Endothelial cell of umbilical vein (primary cell): Measurements from ENCODE around the gene NRXN3. TPM values are rescaled to one million over a fixed set of nuclear protein-coding genes. Genes with fewer than 3 reads are reported as not detected.

Source experiments
- BruUV-seq: library from RNA; stranded (reverse); fragments of 400-500 nt; replicated peaks from 2 replicates; lab custom pipeline; 2021; lab: Mats Ljungman, UMichigan
- CTCF ChIA-PET: fragments of 300-600, 350-600 bp; sonication (Branson Sonifier 250); formaldehyde crosslinking; loops from one replicate; lab custom pipeline; 2021; ENCODE audit warnings: antibody characterized with exemption, inconsistent platforms; lab: Charles Lee
- POLR2A ChIA-PET: fragments of 300-600, 350-600 bp; sonication (Branson Sonifier 250); formaldehyde crosslinking; loops from one replicate; lab custom pipeline; 2021; ENCODE audit warnings: antibody characterized with exemption, inconsistent platforms; lab: Charles Lee
- DNase-seq: peaks from one replicate; pipeline ENCODE4 v3.0.0-alpha.2; 2011; ENCODE audit warnings: low read depth, low spot score
- FAIRE-seq: peaks from 2 replicates; lab custom pipeline; 2011; peaks lifted over from hg19 to GRCh38; lab: Jason Lieb, UNC
- H2AFZ ChIP-seq: 2 replicates; pipeline ENCODE4 v1.6.0; 2012; ENCODE audit warnings: low read depth, low read length, control low read depth, inconsistent platforms
- H3K27ac ChIP-seq: 2 replicates; pipeline ENCODE4 v1.5.1; 2011; ENCODE audit warnings: low read depth, mild to moderate bottlenecking, control low read depth, low read length, moderate library complexity; ENCODE audit not compliant: insufficient read depth
- H3K27me3 ChIP-seq, 2 experiments: 2 replicates each; pipeline versions ENCODE4 v1.6.0 to v1.6.1; 2011; ENCODE audit warnings: low read length in 2 of 2, mixed read lengths in 1 of 2; ENCODE audit not compliant: control insufficient read depth in 2 of 2, insufficient read depth in 2 of 2
- H3K36me3 ChIP-seq, 2 experiments: 2 replicates in 1 of 2; 3 replicates in 1 of 2; pipeline ENCODE4 v1.5.1; 2011; ENCODE audit warnings: low read length in 2 of 2, mild to moderate bottlenecking in 1 of 2, moderate library complexity in 1 of 2; ENCODE audit not compliant: control insufficient read depth in 2 of 2, insufficient read depth in 2 of 2; ENCODE audit errors: extremely low read depth in 1 of 2
- H3K4me1 ChIP-seq: 3 replicates; pipeline ENCODE4 v1.5.1; 2011; ENCODE audit warnings: mild to moderate bottlenecking, low read length; ENCODE audit not compliant: control insufficient read depth, insufficient read depth; ENCODE audit errors: extremely low read depth
- H3K4me2 ChIP-seq: 2 replicates; pipeline ENCODE4 v1.6.1; 2011; ENCODE audit warnings: low read length, control low read depth, mixed read lengths; ENCODE audit not compliant: insufficient read depth
- H3K4me3 ChIP-seq, 3 experiments: fragments of 200-600 bp in 1 of 3; sonication (generic), shearing (Covaris generic) in 1 of 3; replicated peaks in 1 of 3; 2 replicates each; pipeline ENCODE4 v1.5.1; 2011 to 2016; ENCODE audit warnings: control low read depth in 3 of 3, low read length in 3 of 3, mild to moderate bottlenecking in 2 of 3, inconsistent platforms in 1 of 3, low read depth in 1 of 3, moderate library complexity in 1 of 3; ENCODE audit not compliant: insufficient read depth in 1 of 3
- H3K79me2 ChIP-seq: 2 replicates; pipeline ENCODE4 v1.6.0; 2012; ENCODE audit warnings: low read length, inconsistent platforms; ENCODE audit not compliant: control insufficient read depth, insufficient read depth
- H3K9ac ChIP-seq: replicated peaks from 2 replicates; pipeline ENCODE3; 2011; ENCODE audit warnings: low read length, control low read depth; ENCODE audit not compliant: insufficient read depth; ENCODE audit errors: extremely low read depth
- H3K9me1 ChIP-seq: replicated peaks from 3 replicates; pipeline ENCODE4 v1.6.0; 2011; ENCODE audit warnings: mild to moderate bottlenecking, low read length; ENCODE audit not compliant: control insufficient read depth, insufficient read depth; ENCODE audit errors: extremely low read depth
- H3K9me3 ChIP-seq: replicated peaks from 2 replicates; pipeline ENCODE4 v1.5.1; 2012; ENCODE audit warnings: low read length, inconsistent platforms; ENCODE audit not compliant: control insufficient read depth, insufficient read depth
- H4K20me1 ChIP-seq: replicated peaks from 2 replicates; pipeline ENCODE3; 2011; ENCODE audit warnings: mild to moderate bottlenecking, low read length; ENCODE audit not compliant: control insufficient read depth, insufficient read depth; ENCODE audit errors: extremely low read depth
- CTCF ChIP-seq, 2 donors: IDR thresholded peaks; 1 replicate in 1 of 2; 2 replicates in 1 of 2; pipeline ENCODE4 v1.5.1; 2011; ENCODE audit warnings: low read length in 2 of 2, mild to moderate bottlenecking in 2 of 2, moderate library complexity in 2 of 2, control low read depth in 1 of 2, inconsistent platforms in 1 of 2, low read depth in 1 of 2; ENCODE audit not compliant: insufficient read depth in 1 of 2; ENCODE audit errors: extremely low read depth in 1 of 2
- EZH2 ChIP-seq: IDR thresholded peaks from 2 replicates; pipeline ENCODE4 v1.6.1; 2012; ENCODE audit warnings: borderline replicate concordance, low read depth, mild to moderate bottlenecking, moderate library complexity, low read length, inconsistent platforms; ENCODE audit not compliant: severe bottlenecking
- FOS ChIP-seq: IDR thresholded peaks from 2 replicates; pipeline ENCODE4 v1.6.1; 2011; ENCODE audit warnings: mild to moderate bottlenecking, low read length, moderate library complexity, borderline replicate concordance; ENCODE audit not compliant: insufficient read depth
- GATA2 ChIP-seq: IDR thresholded peaks from 2 replicates; pipeline ENCODE4 v1.7.0; 2011; ENCODE audit warnings: low read depth, mild to moderate bottlenecking, moderate library complexity, mixed read lengths, low read length; ENCODE audit not compliant: insufficient read length, insufficient read depth
- JUN ChIP-seq: IDR thresholded peaks from 2 replicates; pipeline ENCODE4 v1.6.1; 2011; ENCODE audit warnings: borderline replicate concordance, low read depth; ENCODE audit not compliant: insufficient read length, insufficient read depth
- MAX ChIP-seq: IDR thresholded peaks from 2 replicates; pipeline ENCODE4 v1.6.1; 2011; ENCODE audit not compliant: insufficient read depth, insufficient read length
- MYC ChIP-seq: IDR thresholded peaks from one replicate; pipeline ENCODE4 v1.6.1; 2011; ENCODE audit warnings: mild to moderate bottlenecking, low read depth, low read length
- POLR2A ChIP-seq: IDR thresholded peaks from 2 replicates; pipeline ENCODE4 v1.6.1; 2012; ENCODE audit warnings: low read depth, mild to moderate bottlenecking, control low read depth, low read length
- POLR2AphosphoS5 ChIP-seq: IDR thresholded peaks from 2 replicates; pipeline ENCODE4 v1.6.1; 2012; ENCODE audit warnings: low read depth, mild to moderate bottlenecking, control low read depth, low read length, moderate library complexity; ENCODE audit not compliant: insufficient read depth
- dilution Hi-C: fragments of 300-500 bp; cut with MboI; formaldehyde crosslinking; loops from one replicate; pipeline ENCODE4 v1.15.0; 2019; ENCODE audit warnings: low sequenced_read_pairs; ENCODE audit not compliant: extremely low pct_ligation_motif_present
- intact Hi-C: fragments of 100-400 bp; cut with micrococcal nuclease; formaldehyde crosslinking; loops from one replicate; pipeline ENCODE4 v1.10.0; 2022
- polyA plus RNA-seq, 4 experiments: library from polyadenylated mRNA; depleted of rRNA in 3 of 4; stranded (reverse) in 3 of 4; unstranded in 1 of 4; fragments of >200 nt; gene quantifications; 2 replicates each; pipeline versions ENCODE4 v1.2.1 to v1.2.3, GENCODE V29; 2011 to 2012; ENCODE audit warnings: missing spikeins in 1 of 4
- total RNA-seq: library from RNA; stranded (reverse); gene quantifications from 2 replicates; pipeline ENCODE4 v1.2.3, GENCODE V29; 2021

NRXN3 gene
- total and polyA plus RNA-seq, 2 donors (not counting 3 experiments of a cell fraction or from before 2014, with no cell fraction given), result 0.72 to 4.2 TPM

DNA sequence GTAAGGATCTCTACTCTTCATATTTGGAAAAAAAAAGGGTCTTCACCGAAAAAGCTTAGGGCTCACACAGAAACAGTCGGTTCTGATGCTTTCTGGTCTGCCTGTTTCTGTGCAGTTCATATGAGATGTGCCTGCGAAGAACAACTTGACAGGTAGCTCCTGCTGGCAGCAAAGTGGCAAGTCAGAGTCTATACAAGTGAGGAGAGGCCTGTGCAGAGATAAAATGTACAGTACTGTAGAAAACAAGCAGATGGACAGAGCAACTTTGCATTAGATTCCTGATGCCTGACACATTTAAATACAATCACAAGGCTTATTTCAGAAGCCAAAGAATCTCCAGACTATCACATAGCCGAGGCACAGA lies 1105.1 kb downstream of the NRXN3 start:
- Histone ChIP-seq H3K9ac (no peak overlapping the region), H3K27me3 (peaks cover 8 to 15% of the 10 kb centered on the region in 2 experiments), H2AFZ (no peak overlapping the region), H3K4me1 (peaks cover 7% of the 10 kb centered on the region), H3K27ac (no peak overlapping the region), H3K36me3 (no peaks in the 10 kb centered on the region), H4K20me1 (no peaks in the 10 kb centered on the region), H3K4me2 (no peak overlapping the region), H3K4me3 (no peak overlapping the region), H3K79me2 (no peaks in the 10 kb centered on the region), H3K9me1 (no peaks in the 10 kb centered on the region), H3K9me3 (no peaks in the 10 kb centered on the region)
- intact Hi-C loops, result loop anchor here (5.0 to 10.0 kb wide), 2 partner anchors 267 to 1580 kb away; no protein-coding TSS in a partner anchor
- DNase-seq (no peak), FAIRE-seq (no peak)
- no peak for TF ChIP-seq GATA2
- no peak for TF ChIP-seq POLR2A
- no peak for TF ChIP-seq CTCF (IDR thresholded peaks at IDR 0.05; ENCODE audit: extremely low read depth in 1 of 2, insufficient read depth in 1 of 2, low read depth in 1 of 2, low read length in 2 of 2)
- no peak for TF ChIP-seq JUN
- TF ChIP-seq POLR2AphosphoS5, result no peak
- no peak for TF ChIP-seq EZH2
- TF ChIP-seq MYC, result no peak
- no peak for TF ChIP-seq FOS
- no peak for TF ChIP-seq MAX
- ChIA-PET POLR2A (no interaction called here), CTCF (interaction anchor here (1.2 kb wide), 1 partner anchor 82 kb away, joined by 3 read pairs; no protein-coding TSS in a partner anchor)
- no TSS peak for BruUV-seq
- dilution Hi-C loops, result no loop called here
